HepG2 (cell line): ENCODE measurements around the gene RNU7-1. TPM values are rescaled to one million over a fixed set of nuclear protein-coding genes. Genes with fewer than 3 reads are reported as not detected.

Experiments
- AHR ChIP-seq: IDR thresholded peaks from 2 replicates; pipeline ENCODE4 v1.6.1; 2018; ENCODE audit warnings: missing genetic modification reagents, missing compliant biosample characterization
- DMAP1 ChIP-seq: IDR thresholded peaks from 2 replicates; pipeline ENCODE4 v1.6.1; 2016
- HIC2 ChIP-seq: sonication (generic); formaldehyde crosslinking; IDR thresholded peaks from 2 replicates; pipeline ENCODE4 v1.9.0; 2022; ENCODE audit warnings: low read depth, missing genetic modification reagents
- JUNB ChIP-seq: sonication (generic); formaldehyde crosslinking; IDR thresholded peaks from 2 replicates; pipeline ENCODE4 v1.8.0; 2022; ENCODE audit warnings: missing genetic modification reagents, mild to moderate bottlenecking, borderline replicate concordance
- MTA1 ChIP-seq: sonication (generic); formaldehyde crosslinking; IDR thresholded peaks from 2 replicates; pipeline ENCODE4 v1.4.0; 2020; ENCODE audit warnings: missing genetic modification reagents, mild to moderate bottlenecking, borderline replicate concordance
- NR0B2 ChIP-seq: sonication (generic); formaldehyde crosslinking; IDR thresholded peaks from 2 replicates; pipeline ENCODE4 v1.4.0; 2020; ENCODE audit warnings: mild to moderate bottlenecking, missing genetic modification reagents
- NR1H2 ChIP-seq: sonication (generic); formaldehyde crosslinking; IDR thresholded peaks from 2 replicates; pipeline ENCODE4 v1.8.1; 2022; ENCODE audit warnings: low read depth, missing genetic modification reagents, borderline replicate concordance
- PCBP1 ChIP-seq: fragments of 200-400 bp; formaldehyde crosslinking; IDR thresholded peaks from 2 replicates; pipeline ENCODE4 v1.6.1; 2017; ENCODE audit warnings: mild to moderate bottlenecking, low read depth, low read length, borderline replicate concordance
- PTBP1 ChIP-seq: fragments of 200-400 bp; formaldehyde crosslinking; IDR thresholded peaks from 2 replicates; pipeline ENCODE4 v1.6.1; 2018; ENCODE audit warnings: low read length, low read depth; ENCODE audit not compliant: poor library complexity, severe bottlenecking
- REXO4 ChIP-seq: sonication (generic); formaldehyde crosslinking; IDR thresholded peaks from 2 replicates; pipeline ENCODE4 v1.8.0; 2022; ENCODE audit warnings: missing genetic modification reagents, mild to moderate bottlenecking, borderline replicate concordance
- SMAD3 ChIP-seq: sonication (generic); formaldehyde crosslinking; IDR thresholded peaks from 2 replicates; pipeline ENCODE4 v1.4.0; 2020; ENCODE audit warnings: missing genetic modification reagents
- SMARCE1 ChIP-seq: fragments of 450-650 bp; IDR thresholded peaks from 2 replicates; pipeline ENCODE4 v1.6.1; 2017; ENCODE audit warnings: borderline replicate concordance
- SSRP1 ChIP-seq: IDR thresholded peaks from 2 replicates; pipeline ENCODE4 v1.6.1; 2016; ENCODE audit warnings: control low read depth
- THAP11 ChIP-seq: IDR thresholded peaks from 2 replicates; pipeline ENCODE4 v1.6.1; 2016; ENCODE audit warnings: missing biosample characterization, missing genetic modification reagents
- ZFP37 ChIP-seq: sonication (generic); formaldehyde crosslinking; IDR thresholded peaks from 2 replicates; pipeline ENCODE4 v1.4.0; 2020; ENCODE audit warnings: missing genetic modification reagents, borderline replicate concordance
- ZNF333 ChIP-seq: sonication (generic); formaldehyde crosslinking; IDR thresholded peaks from 2 replicates; pipeline ENCODE4 v1.4.0; 2020; ENCODE audit warnings: mild to moderate bottlenecking, missing genetic modification reagents, borderline replicate concordance
- ZNF546 ChIP-seq: sonication (generic); formaldehyde crosslinking; conservative IDR thresholded peaks from 2 replicates; pipeline ENCODE4 v1.8.1; 2023; ENCODE audit warnings: mild to moderate bottlenecking, missing genetic modification reagents
- ZNF644 ChIP-seq: IDR thresholded peaks from 2 replicates; pipeline ENCODE4 v1.6.1; 2016; ENCODE audit warnings: low read depth
- ZNF709 ChIP-seq: sonication (generic); formaldehyde crosslinking; IDR thresholded peaks from 2 replicates; pipeline ENCODE4 v1.5.0; 2020; ENCODE audit warnings: mild to moderate bottlenecking, missing genetic modification reagents
- polyA plus RNA-seq, 8 experiments: library from polyadenylated mRNA; depleted of rRNA in 3 of 8; stranded (reverse) in 7 of 8; unstranded in 1 of 8; fragments of >200 nt; fragmentation: Illumina TruSeq in 4 of 8; extraction: Trizol in 4 of 8; gene quantifications; 2 replicates each; pipeline versions ENCODE4 v1.2.1 to v1.2.3, GENCODE V29; 2011 to 2016; ENCODE audit warnings: low read depth in 4 of 8, missing spikeins in 1 of 8, mixed read lengths in 1 of 8; ENCODE audit not compliant: insufficient read depth in 1 of 8
- total RNA-seq, 5 experiments: library from RNA; depleted of rRNA; stranded (reverse); fragments of >200 nt; fragmentation: Illumina TruSeq; extraction: Trizol; gene quantifications; 2 replicates each; pipeline ENCODE4 v1.2.3, GENCODE V29; 2016; ENCODE audit warnings: low read depth in 1 of 5
- TF ChIP-seq, protein P1 (sequence below): sonication (generic); formaldehyde crosslinking; IDR thresholded peaks from 2 replicates; pipeline ENCODE4 v1.5.1; 2020; ENCODE audit warnings: mild to moderate bottlenecking, missing genetic modification reagents, borderline replicate concordance
- TF ChIP-seq, protein P2 (sequence below): sonication (generic); formaldehyde crosslinking; IDR thresholded peaks from 2 replicates; pipeline ENCODE4 v1.4.0; 2020; ENCODE audit warnings: mild to moderate bottlenecking, missing genetic modification reagents, borderline replicate concordance

The RNU7-1 gene
- total and polyA plus RNA-seq, 2 of the 13 experiments (the other 11 are each of a cell fraction or from before 2014, with no cell fraction given) = not detected

GRCh38 chr12:6980740-6981139 is 37.1 kb downstream of the RNU7-1 start (continued):
- no peak for TF ChIP-seq PTBP1
- no peak for TF ChIP-seq PCBP1
- no peak for TF ChIP-seq NR0B2 (CRISPR knock-in tag)
- no peak for TF ChIP-seq SMAD3
- TF ChIP-seq NR1H2 (CRISPR knock-in tag) = no peak
- TF ChIP-seq, protein P1, sequence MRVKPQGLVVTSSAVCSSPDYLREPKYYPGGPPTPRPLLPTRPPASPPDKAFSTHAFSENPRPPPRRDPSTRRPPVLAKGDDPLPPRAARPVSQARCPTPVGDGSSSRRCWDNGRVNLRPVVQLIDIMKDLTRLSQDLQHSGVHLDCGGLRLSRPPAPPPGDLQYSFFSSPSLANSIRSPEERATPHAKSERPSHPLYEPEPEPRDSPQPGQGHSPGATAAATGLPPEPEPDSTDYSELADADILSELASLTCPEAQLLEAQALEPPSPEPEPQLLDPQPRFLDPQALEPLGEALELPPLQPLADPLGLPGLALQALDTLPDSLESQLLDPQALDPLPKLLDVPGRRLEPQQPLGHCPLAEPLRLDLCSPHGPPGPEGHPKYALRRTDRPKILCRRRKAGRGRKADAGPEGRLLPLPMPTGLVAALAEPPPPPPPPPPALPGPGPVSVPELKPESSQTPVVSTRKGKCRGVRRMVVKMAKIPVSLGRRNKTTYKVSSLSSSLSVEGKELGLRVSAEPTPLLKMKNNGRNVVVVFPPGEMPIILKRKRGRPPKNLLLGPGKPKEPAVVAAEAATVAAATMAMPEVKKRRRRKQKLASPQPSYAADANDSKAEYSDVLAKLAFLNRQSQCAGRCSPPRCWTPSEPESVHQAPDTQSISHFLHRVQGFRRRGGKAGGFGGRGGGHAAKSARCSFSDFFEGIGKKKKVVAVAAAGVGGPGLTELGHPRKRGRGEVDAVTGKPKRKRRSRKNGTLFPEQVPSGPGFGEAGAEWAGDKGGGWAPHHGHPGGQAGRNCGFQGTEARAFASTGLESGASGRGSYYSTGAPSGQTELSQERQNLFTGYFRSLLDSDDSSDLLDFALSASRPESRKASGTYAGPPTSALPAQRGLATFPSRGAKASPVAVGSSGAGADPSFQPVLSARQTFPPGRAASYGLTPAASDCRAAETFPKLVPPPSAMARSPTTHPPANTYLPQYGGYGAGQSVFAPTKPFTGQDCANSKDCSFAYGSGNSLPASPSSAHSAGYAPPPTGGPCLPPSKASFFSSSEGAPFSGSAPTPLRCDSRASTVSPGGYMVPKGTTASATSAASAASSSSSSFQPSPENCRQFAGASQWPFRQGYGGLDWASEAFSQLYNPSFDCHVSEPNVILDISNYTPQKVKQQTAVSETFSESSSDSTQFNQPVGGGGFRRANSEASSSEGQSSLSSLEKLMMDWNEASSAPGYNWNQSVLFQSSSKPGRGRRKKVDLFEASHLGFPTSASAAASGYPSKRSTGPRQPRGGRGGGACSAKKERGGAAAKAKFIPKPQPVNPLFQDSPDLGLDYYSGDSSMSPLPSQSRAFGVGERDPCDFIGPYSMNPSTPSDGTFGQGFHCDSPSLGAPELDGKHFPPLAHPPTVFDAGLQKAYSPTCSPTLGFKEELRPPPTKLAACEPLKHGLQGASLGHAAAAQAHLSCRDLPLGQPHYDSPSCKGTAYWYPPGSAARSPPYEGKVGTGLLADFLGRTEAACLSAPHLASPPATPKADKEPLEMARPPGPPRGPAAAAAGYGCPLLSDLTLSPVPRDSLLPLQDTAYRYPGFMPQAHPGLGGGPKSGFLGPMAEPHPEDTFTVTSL = no peak
- no peak for TF ChIP-seq SSRP1 (CRISPR knock-in tag)
- no peak for TF ChIP-seq JUNB (CRISPR knock-in tag)
- no peak for TF ChIP-seq ZFP37 (CRISPR knock-in tag)
- no peak; the same call in 1 of the 2 replicates for TF ChIP-seq ZNF546
- no peak for TF ChIP-seq THAP11 (CRISPR knock-in tag)
- no peak for TF ChIP-seq ZNF644 (CRISPR knock-in tag)
- TF ChIP-seq ZNF709 (CRISPR knock-in tag) = no peak
- TF ChIP-seq REXO4 (CRISPR knock-in tag) = no peak
- 0 out of 2 replicates have a peak, but pooled peaks have one; percentile 13 for TF ChIP-seq HIC2 (CRISPR knock-in tag)
- no peak for TF ChIP-seq DMAP1 (CRISPR knock-in tag)
- TF ChIP-seq SMARCE1 = no peak
- no peak for TF ChIP-seq MTA1
- no peak for TF ChIP-seq ZNF333 (CRISPR knock-in tag)
- no peak for TF ChIP-seq AHR (CRISPR knock-in tag)
- TF ChIP-seq, protein P2, sequence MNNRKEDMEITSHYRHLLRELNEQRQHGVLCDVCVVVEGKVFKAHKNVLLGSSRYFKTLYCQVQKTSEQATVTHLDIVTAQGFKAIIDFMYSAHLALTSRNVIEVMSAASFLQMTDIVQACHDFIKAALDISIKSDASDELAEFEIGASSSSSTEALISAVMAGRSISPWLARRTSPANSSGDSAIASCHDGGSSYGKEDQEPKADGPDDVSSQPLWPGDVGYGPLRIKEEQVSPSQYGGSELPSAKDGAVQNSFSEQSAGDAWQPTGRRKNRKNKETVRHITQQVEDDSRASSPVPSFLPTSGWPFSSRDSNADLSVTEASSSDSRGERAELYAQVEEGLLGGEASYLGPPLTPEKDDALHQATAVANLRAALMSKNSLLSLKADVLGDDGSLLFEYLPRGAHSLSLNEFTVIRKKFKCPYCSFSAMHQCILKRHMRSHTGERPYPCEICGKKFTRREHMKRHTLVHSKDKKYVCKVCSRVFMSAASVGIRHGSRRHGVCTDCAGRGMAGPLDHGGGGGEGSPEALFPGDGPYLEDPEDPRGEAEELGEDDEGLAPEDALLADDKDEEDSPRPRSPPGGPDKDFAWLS (CRISPR knock-in tag) = no peak
